Astrocyte (in vitro differentiated cells and primary cell): ENCODE measurements around the gene ANGPTL4. TPM values are rescaled to one million over a fixed set of nuclear protein-coding genes. Genes with fewer than 3 reads are reported as not detected.
A peak's percentile ranks its signal among the peaks of the same experiment; 100 is the strongest.

Source experiments
- DNase-seq: peaks from one replicate; pipeline ENCODE4 v3.0.0-alpha.2; 2010; ENCODE audit warnings: low read depth
- FAIRE-seq: peaks from 2 replicates; lab custom pipeline; 2011; peaks lifted over from hg19 to GRCh38; lab: Jason Lieb, UNC
- H2AFZ ChIP-seq: 2 replicates; pipeline ENCODE4 v1.6.0; 2012; ENCODE audit warnings: low read depth, low read length, inconsistent platforms
- H3K27ac ChIP-seq: 2 replicates; pipeline ENCODE4 v1.5.1; 2011; ENCODE audit warnings: low read depth, low read length, inconsistent platforms
- H3K27me3 ChIP-seq: 2 replicates; pipeline ENCODE4 v1.6.0; 2011; ENCODE audit warnings: low read length, inconsistent platforms; ENCODE audit not compliant: insufficient read depth
- H3K36me3 ChIP-seq: 2 replicates; pipeline ENCODE4 v1.5.1; 2011; ENCODE audit warnings: low read length, inconsistent platforms; ENCODE audit not compliant: insufficient read depth
- H3K4me1 ChIP-seq: 2 replicates; pipeline ENCODE4 v1.5.1; 2011; ENCODE audit warnings: low read length, inconsistent platforms; ENCODE audit not compliant: insufficient read depth
- H3K4me2 ChIP-seq: 2 replicates; pipeline ENCODE4 v1.6.0; 2012; ENCODE audit warnings: low read length, inconsistent platforms
- H3K4me3 ChIP-seq: 2 replicates; pipeline ENCODE4 v1.5.1; 2011; ENCODE audit warnings: low read depth, mild to moderate bottlenecking, low read length, inconsistent platforms; ENCODE audit not compliant: insufficient read depth
- H3K79me2 ChIP-seq: 2 replicates; pipeline ENCODE4 v1.6.0; 2012; ENCODE audit warnings: mild to moderate bottlenecking, low read length, inconsistent platforms; ENCODE audit not compliant: insufficient read depth
- H3K9ac ChIP-seq: 2 replicates; pipeline ENCODE4 v1.6.0; 2012; ENCODE audit warnings: mild to moderate bottlenecking, low read length, inconsistent platforms
- H3K9me3 ChIP-seq: 2 replicates; pipeline ENCODE4 v1.5.1; 2012; ENCODE audit warnings: low read depth, mild to moderate bottlenecking, low read length, inconsistent platforms; ENCODE audit not compliant: insufficient read depth
- H4K20me1 ChIP-seq: 2 replicates; pipeline ENCODE4 v1.6.0; 2012; ENCODE audit warnings: low read length, inconsistent platforms; ENCODE audit not compliant: insufficient read depth
- H3K27ac Mint-ChIP-seq: one replicate; pipeline ENCODE4 v1.8.0; 2021; ENCODE audit warnings: mild to moderate bottlenecking, mixed read lengths; ENCODE audit not compliant: unreplicated experiment
- H3K27me3 Mint-ChIP-seq: one replicate; pipeline ENCODE4 v1.8.0; 2021; ENCODE audit warnings: low read depth, mixed read lengths; ENCODE audit not compliant: unreplicated experiment
- H3K36me3 Mint-ChIP-seq: one replicate; pipeline ENCODE4 v1.8.0; 2021; ENCODE audit warnings: low read depth, mixed read lengths; ENCODE audit not compliant: unreplicated experiment
- H3K4me1 Mint-ChIP-seq: one replicate; pipeline ENCODE4 v1.8.0; 2021; ENCODE audit warnings: low read depth, mixed read lengths; ENCODE audit not compliant: unreplicated experiment
- H3K4me3 Mint-ChIP-seq: one replicate; pipeline ENCODE4 v1.8.0; 2021; ENCODE audit warnings: mild to moderate bottlenecking, moderate library complexity, mixed read lengths; ENCODE audit not compliant: unreplicated experiment
- H3K9me3 Mint-ChIP-seq: one replicate; pipeline ENCODE4 v1.8.0; 2021; ENCODE audit warnings: mild to moderate bottlenecking, mixed read lengths; ENCODE audit not compliant: unreplicated experiment
- EZH2 ChIP-seq: IDR thresholded peaks from 2 replicates; pipeline ENCODE4 v1.6.1; 2012; ENCODE audit warnings: mild to moderate bottlenecking, low read length, inconsistent platforms; ENCODE audit not compliant: insufficient read depth
- total RNA-seq: library from RNA; stranded (reverse); gene quantifications from 2 replicates; pipeline ENCODE4 v1.2.1, GENCODE V29; 2021
- TF ChIP-seq, protein P1 (sequence below): IDR thresholded peaks from 2 replicates; pipeline ENCODE4 v1.5.1; 2011; ENCODE audit warnings: low read depth, mild to moderate bottlenecking, inconsistent platforms, low read length, moderate library complexity; ENCODE audit not compliant: insufficient read depth

Gene ANGPTL4
- total RNA-seq, 1 donor from 2014 or later, result 115 TPM

DNA sequence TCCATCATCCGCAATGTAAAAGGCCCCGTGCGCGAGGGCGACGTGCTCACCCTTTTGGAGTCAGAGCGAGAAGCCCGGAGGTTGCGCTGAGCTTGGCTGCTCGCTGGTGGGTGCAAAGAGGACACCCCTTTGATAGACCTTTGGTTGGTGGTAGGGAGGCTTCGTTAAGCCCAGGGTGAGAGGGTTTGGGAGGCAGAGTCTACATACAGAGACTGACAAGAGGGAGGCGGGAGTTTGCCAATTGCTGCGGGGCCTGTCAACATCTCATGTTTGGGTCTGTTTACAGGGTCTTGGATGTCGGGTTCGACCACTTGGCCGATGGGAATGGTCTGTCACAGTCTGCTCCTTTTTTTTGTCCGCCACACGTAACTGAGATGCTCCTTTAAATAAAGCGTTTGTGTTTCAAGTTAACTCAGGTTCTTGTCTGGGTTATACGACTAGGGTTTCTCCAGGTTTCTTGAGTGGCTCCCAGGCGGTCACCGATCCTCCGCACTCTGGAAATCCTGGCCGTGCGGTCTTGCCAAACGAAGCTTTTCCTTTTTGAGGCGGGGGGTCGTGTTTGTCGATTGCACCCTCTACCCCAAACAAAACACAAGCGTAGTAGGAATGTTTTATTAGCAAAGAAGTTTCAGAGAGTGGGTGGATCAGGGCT lies 41.8 kb upstream of the ANGPTL4 start:
- peaks cover 22% of the 10 kb centered on the region for H3K4me1 ChIP-seq
- H4K20me1 ChIP-seq, result peaks cover 33% of the 10 kb centered on the region
- H3K9me3 ChIP-seq, result peaks cover 5% of the 10 kb centered on the region
- peaks cover 7% of the 10 kb centered on the region for H3K4me1 Mint-ChIP-seq
- H3K9ac ChIP-seq, result peak overlapping the region; percentile 100
- H3K79me2 ChIP-seq, result peaks cover 47% of the 10 kb centered on the region
- H3K4me3 ChIP-seq, result peak overlapping the region; percentile 97
- peaks cover 10% of the 10 kb centered on the region for H3K36me3 ChIP-seq
- H3K27me3 Mint-ChIP-seq, result no peaks in the 10 kb centered on the region
- TF ChIP-seq EZH2, result no peak
- TF ChIP-seq, protein P1, sequence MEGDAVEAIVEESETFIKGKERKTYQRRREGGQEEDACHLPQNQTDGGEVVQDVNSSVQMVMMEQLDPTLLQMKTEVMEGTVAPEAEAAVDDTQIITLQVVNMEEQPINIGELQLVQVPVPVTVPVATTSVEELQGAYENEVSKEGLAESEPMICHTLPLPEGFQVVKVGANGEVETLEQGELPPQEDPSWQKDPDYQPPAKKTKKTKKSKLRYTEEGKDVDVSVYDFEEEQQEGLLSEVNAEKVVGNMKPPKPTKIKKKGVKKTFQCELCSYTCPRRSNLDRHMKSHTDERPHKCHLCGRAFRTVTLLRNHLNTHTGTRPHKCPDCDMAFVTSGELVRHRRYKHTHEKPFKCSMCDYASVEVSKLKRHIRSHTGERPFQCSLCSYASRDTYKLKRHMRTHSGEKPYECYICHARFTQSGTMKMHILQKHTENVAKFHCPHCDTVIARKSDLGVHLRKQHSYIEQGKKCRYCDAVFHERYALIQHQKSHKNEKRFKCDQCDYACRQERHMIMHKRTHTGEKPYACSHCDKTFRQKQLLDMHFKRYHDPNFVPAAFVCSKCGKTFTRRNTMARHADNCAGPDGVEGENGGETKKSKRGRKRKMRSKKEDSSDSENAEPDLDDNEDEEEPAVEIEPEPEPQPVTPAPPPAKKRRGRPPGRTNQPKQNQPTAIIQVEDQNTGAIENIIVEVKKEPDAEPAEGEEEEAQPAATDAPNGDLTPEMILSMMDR, result no peak
- peak overlapping the region; percentile 100 for H3K27ac Mint-ChIP-seq
- peaks cover 5% of the 10 kb centered on the region for H3K9me3 Mint-ChIP-seq
- H2AFZ ChIP-seq, result no peak overlapping the region
- H3K4me3 Mint-ChIP-seq, result peak overlapping the region; percentile 100
- FAIRE-seq (no peak), DNase-seq (no peak)
- H3K27me3 ChIP-seq, result no peaks in the 10 kb centered on the region
- peaks cover 8% of the 10 kb centered on the region for H3K36me3 Mint-ChIP-seq
- peak overlapping the region; percentile 100 for H3K4me2 ChIP-seq
- H3K27ac ChIP-seq, result peak overlapping the region; percentile 77

DNA sequence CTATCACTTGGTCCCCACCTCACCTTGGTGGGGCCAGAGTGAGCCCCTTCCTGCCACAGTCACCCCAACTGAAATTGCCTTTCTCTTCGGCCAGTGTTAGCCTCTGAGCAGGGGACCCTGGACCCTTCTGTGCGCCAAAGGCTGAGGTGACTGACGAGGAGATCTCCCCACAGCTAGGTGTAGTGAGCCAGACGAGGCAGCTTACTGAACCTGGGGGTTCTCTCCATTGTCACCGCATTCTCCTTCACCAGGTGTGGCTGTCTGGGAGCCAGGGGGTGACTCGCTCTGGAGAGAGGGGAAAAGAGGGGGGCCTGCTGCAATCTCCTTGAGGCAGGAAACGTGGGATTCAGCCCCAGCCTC lies 41.3 kb upstream of the ANGPTL4 start:
- H3K27me3 ChIP-seq, result no peaks in the 10 kb centered on the region
- H2AFZ ChIP-seq, result no peak overlapping the region
- Mint-ChIP-seq H3K4me3 (peak overlapping the region; percentile 100), H3K4me1 (peaks cover 7% of the 10 kb centered on the region), H3K27me3 (no peaks in the 10 kb centered on the region), H3K9me3 (peaks cover 5% of the 10 kb centered on the region), H3K36me3 (peaks cover 8% of the 10 kb centered on the region), H3K27ac (peak overlapping the region; percentile 100)
- H4K20me1 ChIP-seq, result peaks cover 33% of the 10 kb centered on the region
- H3K36me3 ChIP-seq, result peaks cover 10% of the 10 kb centered on the region
- H3K79me2 ChIP-seq, result peaks cover 47% of the 10 kb centered on the region
- H3K27ac ChIP-seq, result no peak overlapping the region
- H3K4me2 ChIP-seq, result peak overlapping the region; percentile 100
- DNase-seq (no peak), FAIRE-seq (no peak)
- H3K9ac ChIP-seq, result peak overlapping the region; percentile 100
- H3K4me3 ChIP-seq, result peak overlapping the region; percentile 97
- peaks cover 5% of the 10 kb centered on the region for H3K9me3 ChIP-seq
- peaks cover 22% of the 10 kb centered on the region for H3K4me1 ChIP-seq
- TF ChIP-seq EZH2, result no peak
- TF ChIP-seq, protein P1, result no peak

DNA sequence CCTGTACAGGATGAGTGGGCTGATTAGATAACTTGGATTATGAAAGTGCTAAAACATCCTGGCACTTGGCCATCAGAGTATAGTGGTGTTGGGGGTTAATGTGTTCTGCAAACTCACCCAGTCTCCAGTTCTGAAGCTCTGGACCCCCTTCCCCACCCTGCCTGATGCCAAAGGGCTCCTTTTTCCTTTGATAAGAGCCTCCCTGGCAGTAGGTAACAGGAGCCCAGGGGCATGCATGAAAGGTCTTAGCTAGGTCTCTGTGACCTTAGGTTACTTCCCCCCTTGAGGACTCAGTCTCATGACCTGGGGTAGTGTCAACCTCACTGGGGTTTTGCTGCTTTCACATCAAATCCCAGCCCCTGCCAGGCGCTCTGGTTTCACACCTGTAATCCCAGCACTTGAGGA lies 40.2 kb upstream of the ANGPTL4 start:
- peaks cover 7% of the 10 kb centered on the region for H3K4me1 Mint-ChIP-seq
- Histone ChIP-seq H3K27me3 (no peaks in the 10 kb centered on the region), H3K9ac (no peak overlapping the region), H2AFZ (no peak overlapping the region), H3K27ac (no peak overlapping the region), H3K36me3 (peaks cover 10% of the 10 kb centered on the region), H3K4me3 (no peak overlapping the region), H4K20me1 (peaks cover 33% of the 10 kb centered on the region), H3K9me3 (peaks cover 5% of the 10 kb centered on the region), H3K79me2 (peaks cover 47% of the 10 kb centered on the region), H3K4me1 (peaks cover 22% of the 10 kb centered on the region), H3K4me2 (peak overlapping the region; percentile 100)
- peaks cover 7% of the 10 kb centered on the region for H3K9me3 Mint-ChIP-seq
- H3K27me3 Mint-ChIP-seq, result peaks cover 4% of the 10 kb centered on the region
- H3K27ac Mint-ChIP-seq, result peak overlapping the region; percentile 3
- no peak for DNase-seq
- H3K4me3 Mint-ChIP-seq, result peak overlapping the region; percentile 100
- peaks cover 8% of the 10 kb centered on the region for H3K36me3 Mint-ChIP-seq
- no peak for FAIRE-seq
- TF ChIP-seq, protein P1, result no peak
- no peak for TF ChIP-seq EZH2
